UCSD-AML1 (cell line): ENCODE data around the gene SHB.
A peak's percentile ranks its signal among the peaks of the same experiment; 100 is the strongest.

ENCODE experiments used
- DNase-seq: peaks from one replicate; lab custom pipeline; 2025; ENCODE audit not compliant: unreplicated experiment; lab: John Stamatoyannopoulos, UW

The SHB gene

GRCh38 chr9:38068701-38069628 lies at the start of gene SHB:
Gene SHB, minus strand, starts transcription at chr9:38069227. Its CDS starts 582 bp downstream, at chr9:38068645.
- peak; percentile 84 for DNase-seq

GRCh38 chr9:38117651-38118050 lies 48.6 kb upstream of the SHB start:
- no peak for DNase-seq

- no peak for DNase-seq
Measured at GRCh38 chr9:38114905-38115304, 45.9 kb upstream of the SHB start.

GRCh38 chr9:38112456-38112855 lies 43.4 kb upstream of the SHB start:
- no peak for DNase-seq

- DNase-seq = no peak
Measured at GRCh38 chr9:38112049-38112448, 43.0 kb upstream of the SHB start.

- DNase-seq = no peak
Measured at GRCh38 chr9:38110476-38110875, 41.4 kb upstream of the SHB start.

GRCh38 chr9:38109601-38110000 lies 40.6 kb upstream of the SHB start:
- no peak for DNase-seq

GRCh38 chr9:38108326-38108725 lies 39.3 kb upstream of the SHB start:
- DNase-seq = no peak

- DNase-seq = no peak
Measured at GRCh38 chr9:38107811-38108304, 38.8 kb upstream of the SHB start.

- DNase-seq = no peak
Measured at GRCh38 chr9:38107405-38107804, 38.4 kb upstream of the SHB start.

- DNase-seq = no peak
Measured at GRCh38 chr9:38106488-38106887, 37.5 kb upstream of the SHB start.

- DNase-seq = no peak
Measured at GRCh38 chr9:38103340-38103739, 34.3 kb upstream of the SHB start.

- DNase-seq = no peak
Measured at GRCh38 chr9:38101423-38101822, 32.4 kb upstream of the SHB start.

GRCh38 chr9:38096238-38096805 lies 27.3 kb upstream of the SHB start:
- DNase-seq = no peak

- DNase-seq = no peak
Measured at GRCh38 chr9:38094165-38094564, 25.1 kb upstream of the SHB start.

- no peak for DNase-seq
Measured at GRCh38 chr9:38092656-38093055, 23.6 kb upstream of the SHB start.

- DNase-seq = no peak
Measured at GRCh38 chr9:38092200-38092524, 23.1 kb upstream of the SHB start.

GRCh38 chr9:38091310-38092199 lies 22.5 kb upstream of the SHB start:
- DNase-seq = no peak

- DNase-seq = no peak
Measured at GRCh38 chr9:38090170-38090569, 21.1 kb upstream of the SHB start.

- no peak for DNase-seq
Measured at GRCh38 chr9:38089387-38090165, 20.5 kb upstream of the SHB start.
